Central memory CD8-positive, alpha-beta T cell (primary cell): Measurements from ENCODE around the gene TMEM164.

Experiments
- ATAC-seq: fragments of 150-1000 bp; cut with Tn5 transposase; replicated peaks from 2 replicates; pipeline ENCODE4 v1.10.0; 2022; ENCODE audit warnings: mild to moderate bottlenecking, moderate FRiP score, moderate number of reproducible peaks; ENCODE audit not compliant: poor library complexity, severe bottlenecking; ENCODE audit errors: extremely low read depth
- DNase-seq, 2 donors: peaks; one replicate each; pipeline ENCODE4 v3.0.0; 2021; ENCODE audit warnings: low spot score in 2 of 2
- H3K27ac Mint-ChIP-seq: one replicate; pipeline ENCODE4 v1.8.0; 2022; ENCODE audit warnings: low read depth, mild to moderate bottlenecking, moderate library complexity, mixed read lengths
- H3K27me3 Mint-ChIP-seq: one replicate; pipeline ENCODE4 v1.8.0; 2022; ENCODE audit warnings: mixed read lengths
- H3K36me3 Mint-ChIP-seq: one replicate; pipeline ENCODE4 v1.8.0; 2022; ENCODE audit warnings: mild to moderate bottlenecking, moderate library complexity, mixed read lengths; ENCODE audit not compliant: insufficient read depth
- H3K4me1 Mint-ChIP-seq: one replicate; pipeline ENCODE4 v1.8.0; 2022; ENCODE audit warnings: mixed read lengths
- H3K4me3 Mint-ChIP-seq: one replicate; pipeline ENCODE4 v1.8.0; 2022; ENCODE audit warnings: mild to moderate bottlenecking, moderate library complexity, mixed read lengths
- H3K9me3 Mint-ChIP-seq: one replicate; pipeline ENCODE4 v1.8.0; 2022; ENCODE audit warnings: mixed read lengths

The TMEM164 gene

GRCh38 chrX:110226931-110227330 lies 224.0 kb downstream of the TMEM164 start:
- Mint-ChIP-seq H3K4me1 (peaks cover 19% of the 10 kb centered on the region), H3K27ac (no peak overlapping the region), H3K9me3 (no peaks in the 10 kb centered on the region), H3K27me3 (no peaks in the 10 kb centered on the region), H3K36me3 (peaks cover 7% of the 10 kb centered on the region), H3K4me3 (no peak overlapping the region)
- ATAC-seq: no peak
- DNase-seq: no peak
